ENCODE results near the gene RLIM. TPM values are rescaled to one million over a fixed set of nuclear protein-coding genes. Genes with fewer than 3 reads are reported as not detected.

RLIM gene
- total and polyA plus RNA-seq, 9 donors = 9.9 to 44.5 (median 33.4) TPM

DNA sequence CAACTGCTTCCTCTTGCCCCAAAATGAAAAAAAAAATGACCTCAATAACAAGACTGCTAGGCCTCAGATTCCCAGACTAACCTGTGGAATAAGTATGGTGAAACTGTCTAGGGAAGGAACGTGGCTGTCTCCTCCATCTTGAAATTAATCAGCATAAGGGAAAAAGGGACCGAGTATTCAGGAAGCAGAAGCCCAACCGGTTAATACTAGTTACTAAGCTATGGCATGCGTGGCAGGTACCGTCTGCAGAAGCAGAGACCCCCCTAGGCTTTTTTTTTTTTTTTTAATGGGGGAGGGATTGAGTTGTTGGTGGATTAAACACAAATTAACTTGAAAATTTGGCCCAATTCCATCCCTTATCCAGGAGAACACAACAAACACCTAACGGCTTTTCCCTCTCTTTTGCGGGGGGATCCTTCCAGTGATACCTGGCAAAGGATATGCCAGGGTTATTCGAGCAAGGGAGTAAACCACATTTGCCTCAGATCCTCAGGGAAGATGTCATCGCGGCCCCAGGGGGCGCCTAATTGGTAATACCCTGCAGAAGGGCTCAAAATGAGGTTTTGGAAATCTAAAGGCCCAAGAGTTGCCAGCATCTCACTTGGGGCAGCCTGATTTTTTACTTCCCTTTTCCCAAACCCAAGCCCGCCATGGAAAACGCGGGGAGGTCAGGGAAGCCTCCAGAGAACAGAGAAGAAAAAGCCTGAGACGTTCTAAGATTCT, 893 bp downstream of the RLIM start:
- intact Hi-C loops (cut with DNase I) = loop anchor here in 2 of 4 donors (5.0 to 10.0 kb wide), 2 partner anchors 59 to 191 kb away; partner anchors contain the start of gene SLC16A2 (in 1 of the 2)
- 16 to 27% (median 26%) methylated on average over 15 of the region's 15 CpGs for WGBS, 3 donors

DNA sequence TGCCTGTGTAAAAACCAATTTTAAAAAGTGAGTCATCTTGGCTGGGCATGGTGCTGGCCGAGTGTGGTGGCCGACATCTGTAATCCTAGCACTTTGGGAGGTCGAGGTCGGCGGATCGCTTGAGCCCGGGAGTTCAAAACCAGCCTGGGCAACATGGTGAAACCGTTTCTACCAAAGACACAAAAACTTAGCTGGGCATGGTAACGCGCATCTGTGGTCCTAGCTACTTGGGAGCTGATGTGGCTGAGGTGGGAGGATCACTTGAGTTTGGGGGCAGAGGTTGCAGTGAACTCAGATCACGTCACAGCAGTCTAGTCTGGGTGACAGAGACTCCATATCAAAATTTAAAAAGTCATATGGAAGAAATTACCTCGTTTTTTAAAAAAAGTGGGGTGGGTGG, 7.6 kb downstream of the RLIM start:
- H3K4me1 ChIP-seq (ENCODE audit: insufficient read depth) = peaks cover 2% of the 10 kb centered on the region
- H3K27ac ChIP-seq = no peak overlapping the region
- H3K36me3 ChIP-seq = no peaks in the 10 kb centered on the region
- no peaks in the 10 kb centered on the region for H3K9me3 ChIP-seq
- no peak for DNase-seq
- WGBS, 3 donors = 79 to 81% (median 80%) methylated on average over 12 of the region's 12 CpGs
- TF ChIP-seq, protein P1, sequence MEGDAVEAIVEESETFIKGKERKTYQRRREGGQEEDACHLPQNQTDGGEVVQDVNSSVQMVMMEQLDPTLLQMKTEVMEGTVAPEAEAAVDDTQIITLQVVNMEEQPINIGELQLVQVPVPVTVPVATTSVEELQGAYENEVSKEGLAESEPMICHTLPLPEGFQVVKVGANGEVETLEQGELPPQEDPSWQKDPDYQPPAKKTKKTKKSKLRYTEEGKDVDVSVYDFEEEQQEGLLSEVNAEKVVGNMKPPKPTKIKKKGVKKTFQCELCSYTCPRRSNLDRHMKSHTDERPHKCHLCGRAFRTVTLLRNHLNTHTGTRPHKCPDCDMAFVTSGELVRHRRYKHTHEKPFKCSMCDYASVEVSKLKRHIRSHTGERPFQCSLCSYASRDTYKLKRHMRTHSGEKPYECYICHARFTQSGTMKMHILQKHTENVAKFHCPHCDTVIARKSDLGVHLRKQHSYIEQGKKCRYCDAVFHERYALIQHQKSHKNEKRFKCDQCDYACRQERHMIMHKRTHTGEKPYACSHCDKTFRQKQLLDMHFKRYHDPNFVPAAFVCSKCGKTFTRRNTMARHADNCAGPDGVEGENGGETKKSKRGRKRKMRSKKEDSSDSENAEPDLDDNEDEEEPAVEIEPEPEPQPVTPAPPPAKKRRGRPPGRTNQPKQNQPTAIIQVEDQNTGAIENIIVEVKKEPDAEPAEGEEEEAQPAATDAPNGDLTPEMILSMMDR (IDR thresholded peaks at IDR 0.05) = no peak
- TF ChIP-seq POLR2A (IDR thresholded peaks at IDR 0.05) (no peak), EP300 (IDR thresholded peaks at IDR 0.05) (no peak)
- intact Hi-C loops (cut with DNase I) = no loop called here
- H3K4me3 ChIP-seq = no peak overlapping the region
- no peaks in the 10 kb centered on the region for H3K27me3 ChIP-seq

More for the DNA sequence above, 893 bp downstream of the RLIM start:
- Histone ChIP-seq H3K9me3 (no peaks in the 10 kb centered on the region), H3K36me3 (no peaks in the 10 kb centered on the region), H3K27ac (peak overlapping the region; percentile 56 to 90), H3K27me3 (no peaks in the 10 kb centered on the region), H3K4me1 (ENCODE audit: insufficient read depth) (no peaks in the 10 kb centered on the region), H3K4me3 (peak overlapping the region; percentile 86)
- TF ChIP-seq POLR2A (IDR thresholded peaks at IDR 0.05) = no peak
- TF ChIP-seq, protein P1 (IDR thresholded peaks at IDR 0.05) = no peak
- TF ChIP-seq EP300 (IDR thresholded peaks at IDR 0.05) = no peak
- peak in 3 of 5 donors; percentile 18 to 24 (median 20) for DNase-seq

DNA sequence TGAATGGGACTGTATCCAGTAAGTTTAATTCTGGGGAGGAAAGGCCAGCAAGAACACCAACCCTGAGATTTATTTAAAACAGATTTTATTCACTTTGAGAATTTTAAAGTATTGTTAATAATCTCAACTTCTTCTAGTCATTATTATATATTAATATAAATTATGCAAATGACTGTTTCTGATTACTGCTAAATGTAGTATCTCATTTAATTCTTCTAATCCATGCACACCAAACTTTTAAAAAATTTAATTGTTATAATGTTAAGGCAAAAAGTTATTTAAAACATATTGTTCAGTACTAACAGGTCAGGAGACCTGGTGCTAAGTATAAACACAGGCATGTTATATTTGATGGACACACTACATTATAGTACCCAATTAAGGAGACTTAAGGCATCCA, 8.1 kb downstream of the RLIM start:
- intact Hi-C loops (cut with DNase I) = no loop called here

DNA sequence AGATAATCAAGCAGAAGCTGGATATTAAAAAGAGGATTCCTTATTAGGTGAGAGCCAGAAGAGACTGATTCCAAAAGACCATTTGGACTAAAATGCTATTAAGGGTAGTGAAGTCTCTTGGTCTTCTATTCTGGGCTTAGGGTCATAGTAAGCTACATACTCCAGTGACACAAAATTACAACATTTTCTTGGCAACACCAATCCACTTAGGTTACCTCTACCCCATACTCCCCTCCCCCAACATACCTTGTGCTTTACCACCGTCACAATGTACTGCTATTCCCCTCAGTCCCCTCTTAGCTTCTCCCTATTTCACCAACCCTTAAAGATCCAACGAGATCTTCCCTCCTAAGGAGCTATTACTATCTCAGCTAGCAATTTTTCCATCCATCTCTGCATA, 11.4 kb downstream of the RLIM start:
- no peak overlapping the region for H3K4me3 ChIP-seq
- no peak overlapping the region for H3K27ac ChIP-seq
- intact Hi-C loops (cut with DNase I) = no loop called here
- H3K4me1 ChIP-seq (ENCODE audit: insufficient read depth) = peaks cover 2% of the 10 kb centered on the region
- no peaks in the 10 kb centered on the region for H3K9me3 ChIP-seq
- TF ChIP-seq, protein P1 (IDR thresholded peaks at IDR 0.05) = no peak
- no peak for TF ChIP-seq EP300 (IDR thresholded peaks at IDR 0.05)
- TF ChIP-seq POLR2A (IDR thresholded peaks at IDR 0.05) = no peak
- no peaks in the 10 kb centered on the region for H3K27me3 ChIP-seq
- WGBS, 3 donors = 58 to 60% (median 60%) methylated on average over 2 of the region's 2 CpGs
- H3K36me3 ChIP-seq = no peaks in the 10 kb centered on the region
- no peak for DNase-seq

More for the DNA sequence above, 8.1 kb downstream of the RLIM start:
- H3K36me3 ChIP-seq = no peaks in the 10 kb centered on the region
- no peaks in the 10 kb centered on the region for H3K9me3 ChIP-seq
- no peak overlapping the region for H3K4me3 ChIP-seq
- DNase-seq = no peak
- no peak overlapping the region for H3K27ac ChIP-seq
- H3K27me3 ChIP-seq = no peaks in the 10 kb centered on the region
- TF ChIP-seq, protein P1 (IDR thresholded peaks at IDR 0.05) = no peak
- no peak for TF ChIP-seq POLR2A (IDR thresholded peaks at IDR 0.05)
- no peak for TF ChIP-seq EP300 (IDR thresholded peaks at IDR 0.05)
- peaks cover 2% of the 10 kb centered on the region for H3K4me1 ChIP-seq (ENCODE audit: insufficient read depth)
